B cell (primary cell): ENCODE results near the gene TFEB. TPM values are rescaled to one million over a fixed set of nuclear protein-coding genes. Genes with fewer than 3 reads are reported as not detected.

Experiments
- ATAC-seq: fragments of 200-7000 bp; cut with Tn5 transposase; one replicate; pipeline ENCODE4 v1.10.0; 2021; ENCODE audit warnings: low read depth, mild to moderate bottlenecking, moderate number of reproducible peaks, moderate library complexity
- CTCF ChIA-PET: fragments of 350-600 bp; sonication (Branson Sonifier 250); formaldehyde crosslinking; loops from one replicate; lab custom pipeline; 2021; ENCODE audit warnings: antibody characterized with exemption, inconsistent platforms; lab: Charles Lee
- POLR2A ChIA-PET: fragments of 350-600 bp; sonication (Branson Sonifier 250); formaldehyde crosslinking; loops from one replicate; lab custom pipeline; 2021; ENCODE audit warnings: antibody characterized with exemption; lab: Charles Lee
- DNase-seq: peaks from one replicate; pipeline ENCODE4 v3.0.0; 2013
- H2AFZ ChIP-seq: 2 replicates; pipeline ENCODE4 v1.6.1; 2012; ENCODE audit warnings: mild to moderate bottlenecking, low read depth, low read length; ENCODE audit not compliant: insufficient read depth, poor library complexity, severe bottlenecking
- H3K27ac ChIP-seq, 2 donors: 1 replicate in 1 of 2; 2 replicates in 1 of 2; pipeline ENCODE4 v1.5.1; 2012 to 2013; ENCODE audit warnings: low read length in 2 of 2, mild to moderate bottlenecking in 2 of 2, moderate library complexity in 1 of 2
- H3K27me3 ChIP-seq, 4 experiments: fragments of 200-600 bp in 1 of 4; sonication (generic) in 1 of 4; replicated peaks in 1 of 4; 1 replicate in 2 of 4; 2 replicates in 2 of 4; pipeline versions ENCODE4 v1.6.1 to v1.7.0; 2013 to 2016; ENCODE audit warnings: low read length in 3 of 4, mild to moderate bottlenecking in 2 of 4, mixed read lengths in 1 of 4, moderate library complexity in 1 of 4; ENCODE audit not compliant: insufficient read depth in 4 of 4, control insufficient read depth in 3 of 4; ENCODE audit errors: control extremely low read depth in 1 of 4
- H3K36me3 ChIP-seq, 2 experiments: replicated peaks in 1 of 2; 1 replicate in 1 of 2; 2 replicates in 1 of 2; pipeline versions ENCODE4 v1.6.1 to v1.7.1; 2013; ENCODE audit warnings: low read length in 1 of 2; ENCODE audit not compliant: insufficient read depth in 2 of 2, control insufficient read depth in 1 of 2; ENCODE audit errors: control extremely low read depth in 1 of 2, extremely low read depth in 1 of 2
- H3K4me1 ChIP-seq, 2 donors: fragments of 200-600 bp in 1 of 2; sonication (generic) in 1 of 2; 1 replicate in 1 of 2; 2 replicates in 1 of 2; pipeline versions ENCODE4 v1.5.1 to v1.6.1; 2013 to 2017; ENCODE audit warnings: low read length in 2 of 2; ENCODE audit not compliant: control insufficient read depth in 2 of 2, insufficient read depth in 2 of 2
- H3K4me2 ChIP-seq: replicated peaks from 2 replicates; pipeline ENCODE3; 2012; ENCODE audit warnings: mild to moderate bottlenecking, low read depth, low read length; ENCODE audit not compliant: poor library complexity, severe bottlenecking
- H3K4me3 ChIP-seq, 5 experiments: fragments of 200-600 bp in 1 of 5; sonication (generic) in 1 of 5; 1 replicate in 3 of 5; 2 replicates in 2 of 5; pipeline versions ENCODE4 v1.5.1 to v1.7.0; 2011 to 2016; ENCODE audit warnings: low read length in 4 of 5, mild to moderate bottlenecking in 4 of 5, low read depth in 2 of 5, control low read depth in 1 of 5, moderate library complexity in 1 of 5; ENCODE audit not compliant: insufficient read depth in 1 of 5; ENCODE audit errors: control extremely low read depth in 1 of 5, extremely low read depth in 1 of 5
- H3K79me2 ChIP-seq: fragments of 200-600 bp; sonication (generic); one replicate; pipeline ENCODE4 v1.6.0; 2016; ENCODE audit warnings: low read length; ENCODE audit not compliant: control insufficient read depth, insufficient read depth
- H3K9ac ChIP-seq: fragments of 200-600 bp; sonication (generic); 2 replicates; pipeline ENCODE4 v1.6.1; 2017; ENCODE audit warnings: mild to moderate bottlenecking, low read length, moderate library complexity
- H3K9me3 ChIP-seq, 3 donors: one replicate each; pipeline versions ENCODE4 v1.6.1 to v1.7.1; 2013; ENCODE audit warnings: low read length in 2 of 3; ENCODE audit not compliant: control insufficient read depth in 2 of 3, insufficient read depth in 1 of 3; ENCODE audit errors: control extremely low read depth in 1 of 3
- H4K20me1 ChIP-seq: 2 replicates; pipeline ENCODE4 v1.6.0; 2012; ENCODE audit warnings: mild to moderate bottlenecking, low read length; ENCODE audit not compliant: insufficient read depth, control insufficient read depth, poor library complexity, severe bottlenecking
- H3K27ac Mint-ChIP-seq: one replicate; pipeline ENCODE4 v1.8.0; 2021; ENCODE audit warnings: mixed read lengths
- H3K27me3 Mint-ChIP-seq: one replicate; pipeline ENCODE4 v1.8.0; 2021; ENCODE audit warnings: mixed read lengths
- H3K4me1 Mint-ChIP-seq: one replicate; pipeline ENCODE4 v1.8.0; 2021; ENCODE audit warnings: mixed read lengths
- H3K4me3 Mint-ChIP-seq: one replicate; pipeline ENCODE4 v1.8.0; 2021; ENCODE audit warnings: mixed read lengths
- H3K9me3 Mint-ChIP-seq: one replicate; pipeline ENCODE4 v1.8.0; 2022; ENCODE audit warnings: mixed read lengths; ENCODE audit not compliant: insufficient read depth
- EZH2 ChIP-seq: IDR thresholded peaks from 2 replicates; pipeline ENCODE4 v1.6.1; 2012; ENCODE audit warnings: borderline replicate concordance, low read depth, mild to moderate bottlenecking, moderate library complexity, low read length; ENCODE audit not compliant: insufficient read depth, poor library complexity, severe bottlenecking
- WGBS: methylation state at CpG from one replicate; pipeline ENCODE4 v1.1.5; 2013; ENCODE audit warnings: missing lambda C conversion rate; ENCODE audit not compliant: insufficient coverage; 5-methylcytosine and 5-hydroxymethylcytosine counted together
- intact Hi-C: fragments of 100-400 bp; cut with micrococcal nuclease; formaldehyde crosslinking; loops from one replicate; pipeline ENCODE4 v1.10.0; 2022
- polyA plus RNA-seq: library from polyadenylated mRNA; depleted of rRNA; stranded (reverse); fragments of >200 nt; gene quantifications from 2 replicates; pipeline ENCODE4 v1.2.3, GENCODE V29; 2012
- total RNA-seq, 2 donors: library from RNA; stranded (reverse); fragments of 120-200 nt in 1 of 2; gene quantifications; 1 replicate in 1 of 2; 2 replicates in 1 of 2; pipeline versions ENCODE4 v1.2.3 to v1.2.4, GENCODE V29; 2013 to 2022
- TF ChIP-seq, protein P1 (sequence below): fragments of 200-600 bp; IDR thresholded peaks from one replicate; pipeline ENCODE4 v1.8.0; 2022; ENCODE audit warnings: antibody characterized with exemption, mild to moderate bottlenecking

The TFEB gene
- total and polyA plus RNA-seq, 2 donors (not counting 1 experiment from before 2014, with no cell fraction given) = 113 to 148 TPM

- H3K4me3 Mint-ChIP-seq = peak overlapping the region; percentile 27
- no peaks in the 10 kb centered on the region for H3K27me3 Mint-ChIP-seq
- DNase-seq = no peak
- H3K79me2 ChIP-seq = peaks cover 95% of the 10 kb centered on the region
- intact Hi-C loops = loop anchor here (10.0 kb wide), 1 partner anchor 192 kb away; the partner anchor contains the start of gene USP49
- peak overlapping the region; percentile 82 for H3K4me2 ChIP-seq
- H3K4me1 Mint-ChIP-seq = peaks cover 95% of the 10 kb centered on the region
- no peak overlapping the region for H3K9ac ChIP-seq
- peaks cover 0 to 7% (median 0%) of the 10 kb centered on the region in 3 donors for H3K9me3 ChIP-seq
- POLR2A ChIA-PET = interaction anchor here (11.0 kb wide), 1 partner anchor 29 kb away, joined by 342 read pairs; the partner anchor contains the start of gene TFEB
- H3K36me3 ChIP-seq = peaks cover 0 to 46% of the 10 kb centered on the region in 2 experiments
- H3K27ac Mint-ChIP-seq = peak overlapping the region; percentile 100
- no peak overlapping the region for H2AFZ ChIP-seq
- H3K27me3 ChIP-seq = no peaks in the 10 kb centered on the region
- H3K4me3 ChIP-seq = no peak overlapping the region
- peaks cover 49% of the 10 kb centered on the region for H4K20me1 ChIP-seq
- CTCF ChIA-PET = interaction anchor here (5.5 to 8.3 kb wide), 3 partner anchors 16 to 31 kb away, joined by 86 to 303 read pairs (median 176); partner anchors contain the start of gene TFEB
- peaks cover 80 to 91% of the 10 kb centered on the region in 2 donors for H3K4me1 ChIP-seq
- ATAC-seq = no peak
- peak overlapping the region in 1 of 2 donors; percentile 96 for H3K27ac ChIP-seq
- no peaks in the 10 kb centered on the region for H3K9me3 Mint-ChIP-seq
- WGBS = 92% methylated on average over 12 of the region's 14 CpGs
- TF ChIP-seq, protein P1, sequence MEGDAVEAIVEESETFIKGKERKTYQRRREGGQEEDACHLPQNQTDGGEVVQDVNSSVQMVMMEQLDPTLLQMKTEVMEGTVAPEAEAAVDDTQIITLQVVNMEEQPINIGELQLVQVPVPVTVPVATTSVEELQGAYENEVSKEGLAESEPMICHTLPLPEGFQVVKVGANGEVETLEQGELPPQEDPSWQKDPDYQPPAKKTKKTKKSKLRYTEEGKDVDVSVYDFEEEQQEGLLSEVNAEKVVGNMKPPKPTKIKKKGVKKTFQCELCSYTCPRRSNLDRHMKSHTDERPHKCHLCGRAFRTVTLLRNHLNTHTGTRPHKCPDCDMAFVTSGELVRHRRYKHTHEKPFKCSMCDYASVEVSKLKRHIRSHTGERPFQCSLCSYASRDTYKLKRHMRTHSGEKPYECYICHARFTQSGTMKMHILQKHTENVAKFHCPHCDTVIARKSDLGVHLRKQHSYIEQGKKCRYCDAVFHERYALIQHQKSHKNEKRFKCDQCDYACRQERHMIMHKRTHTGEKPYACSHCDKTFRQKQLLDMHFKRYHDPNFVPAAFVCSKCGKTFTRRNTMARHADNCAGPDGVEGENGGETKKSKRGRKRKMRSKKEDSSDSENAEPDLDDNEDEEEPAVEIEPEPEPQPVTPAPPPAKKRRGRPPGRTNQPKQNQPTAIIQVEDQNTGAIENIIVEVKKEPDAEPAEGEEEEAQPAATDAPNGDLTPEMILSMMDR = no peak
- TF ChIP-seq EZH2 = no peak
Observed at GRCh38 chr6:41702771-41703494, 32.5 kb downstream of the TFEB start.
